Esophagus muscularis mucosa (tissue), 3 donors: ENCODE measurements around the gene WFDC5.

Source experiments
- EP300 ChIP-seq: sonication (generic); formaldehyde crosslinking; IDR thresholded peaks from one replicate; pipeline ENCODE4 v1.6.1; 2017; ENCODE audit warnings: antibody characterized with exemption
- TF ChIP-seq, protein P1 (sequence below), 3 experiments: fragments of 200-600 bp in 2 of 3; fragments of 450-650 bp in 1 of 3; sonication (generic) in 2 of 3; IDR thresholded peaks; one replicate each; pipeline ENCODE4 v1.5.1; 2017 to 2019; ENCODE audit warnings: antibody characterized with exemption in 3 of 3, mild to moderate bottlenecking in 2 of 3, moderate library complexity in 1 of 3

DNA sequence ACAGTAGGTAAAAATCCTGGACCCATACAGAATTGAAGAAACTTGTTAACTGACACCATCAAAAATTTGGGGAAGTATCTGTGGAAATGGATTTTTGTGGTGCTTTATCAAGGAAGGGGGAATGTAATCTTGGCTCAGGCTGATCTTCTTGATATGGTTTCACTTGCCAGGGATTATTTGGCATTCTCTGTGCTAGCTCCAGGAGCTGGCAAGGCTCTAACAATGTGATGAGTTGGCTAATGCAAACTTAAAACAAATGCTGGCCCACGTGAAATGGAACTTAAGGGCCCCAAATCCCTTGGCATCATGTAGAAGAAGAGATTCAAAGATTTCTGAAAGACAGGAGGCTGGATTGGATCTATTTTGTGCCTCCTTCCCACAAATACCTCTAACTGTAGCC, 27.2 kb downstream of the WFDC5 start:
- no peak for TF ChIP-seq EP300
- TF ChIP-seq, protein P1, sequence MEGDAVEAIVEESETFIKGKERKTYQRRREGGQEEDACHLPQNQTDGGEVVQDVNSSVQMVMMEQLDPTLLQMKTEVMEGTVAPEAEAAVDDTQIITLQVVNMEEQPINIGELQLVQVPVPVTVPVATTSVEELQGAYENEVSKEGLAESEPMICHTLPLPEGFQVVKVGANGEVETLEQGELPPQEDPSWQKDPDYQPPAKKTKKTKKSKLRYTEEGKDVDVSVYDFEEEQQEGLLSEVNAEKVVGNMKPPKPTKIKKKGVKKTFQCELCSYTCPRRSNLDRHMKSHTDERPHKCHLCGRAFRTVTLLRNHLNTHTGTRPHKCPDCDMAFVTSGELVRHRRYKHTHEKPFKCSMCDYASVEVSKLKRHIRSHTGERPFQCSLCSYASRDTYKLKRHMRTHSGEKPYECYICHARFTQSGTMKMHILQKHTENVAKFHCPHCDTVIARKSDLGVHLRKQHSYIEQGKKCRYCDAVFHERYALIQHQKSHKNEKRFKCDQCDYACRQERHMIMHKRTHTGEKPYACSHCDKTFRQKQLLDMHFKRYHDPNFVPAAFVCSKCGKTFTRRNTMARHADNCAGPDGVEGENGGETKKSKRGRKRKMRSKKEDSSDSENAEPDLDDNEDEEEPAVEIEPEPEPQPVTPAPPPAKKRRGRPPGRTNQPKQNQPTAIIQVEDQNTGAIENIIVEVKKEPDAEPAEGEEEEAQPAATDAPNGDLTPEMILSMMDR (IDR thresholded peaks at IDR 0.05): no peak
